Fibroblast of the aortic adventitia (primary cell): ENCODE data around the gene P2RX7. TPM values are rescaled to one million over a fixed set of nuclear protein-coding genes. Genes with fewer than 3 reads are reported as not detected.
A peak's percentile ranks its signal among the peaks of the same experiment; 100 is the strongest.
"Not testable (repeated sequence)": the region's sequence is repeated elsewhere in the genome, so short reads cannot be mapped to it uniquely, and the experiment has no call there.

Experiments
- DNase-seq: peaks from one replicate; pipeline ENCODE4 v3.0.0-alpha.2; 2010; ENCODE audit warnings: low read depth
- H3K4me3 ChIP-seq: 2 replicates; pipeline ENCODE4 v1.5.1; 2011; ENCODE audit warnings: low read depth, mild to moderate bottlenecking, control low read depth, low read length, moderate library complexity
- CTCF ChIP-seq: IDR thresholded peaks from 2 replicates; pipeline ENCODE4 v1.5.1; 2011; ENCODE audit warnings: mild to moderate bottlenecking, low read length, control low read depth, inconsistent platforms; ENCODE audit not compliant: insufficient read depth
- total RNA-seq: library from RNA; depleted of rRNA; stranded (reverse); fragments of >200 nt; gene quantifications from 2 replicates; pipeline ENCODE4 v1.2.3, GENCODE V29; 2012; ENCODE audit warnings: low replicate concordance

The P2RX7 gene
- total RNA-seq, 1 donor, result 0.18 TPM

- no peak for TF ChIP-seq CTCF
- no peak for DNase-seq
- H3K4me3 ChIP-seq, result no peak overlapping the region
These were observed 93.7 kb downstream of the P2RX7 start for GRCh38 chr12:121226399-121226798.

DNA sequence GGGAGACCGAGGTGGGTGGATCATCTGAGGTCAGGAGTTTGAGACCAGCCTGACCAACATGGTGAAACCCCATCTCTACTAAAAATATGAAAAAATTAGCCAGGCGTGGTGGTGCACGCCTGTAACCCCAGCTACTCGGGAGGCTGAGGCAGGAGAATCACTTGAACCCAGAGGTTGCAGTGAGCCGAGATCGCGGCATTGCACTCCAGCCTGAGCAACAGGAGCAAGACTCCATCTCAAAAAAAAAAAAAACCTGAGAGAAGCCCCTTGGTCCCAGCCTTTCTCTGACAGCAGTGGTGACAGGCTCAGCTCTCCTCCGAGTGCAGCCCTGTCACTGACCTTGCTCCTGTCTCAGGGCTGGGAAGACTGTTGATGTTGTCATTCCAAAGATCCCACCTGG, 94.2 kb downstream of the P2RX7 start:
- DNase-seq, H3K4me3 ChIP-seq: not testable (repeated sequence)

- no peak for DNase-seq
- H3K4me3 ChIP-seq, result no peak overlapping the region
- TF ChIP-seq CTCF, result no peak
These were observed 94.6 kb downstream of the P2RX7 start for GRCh38 chr12:121227294-121227693.

DNA sequence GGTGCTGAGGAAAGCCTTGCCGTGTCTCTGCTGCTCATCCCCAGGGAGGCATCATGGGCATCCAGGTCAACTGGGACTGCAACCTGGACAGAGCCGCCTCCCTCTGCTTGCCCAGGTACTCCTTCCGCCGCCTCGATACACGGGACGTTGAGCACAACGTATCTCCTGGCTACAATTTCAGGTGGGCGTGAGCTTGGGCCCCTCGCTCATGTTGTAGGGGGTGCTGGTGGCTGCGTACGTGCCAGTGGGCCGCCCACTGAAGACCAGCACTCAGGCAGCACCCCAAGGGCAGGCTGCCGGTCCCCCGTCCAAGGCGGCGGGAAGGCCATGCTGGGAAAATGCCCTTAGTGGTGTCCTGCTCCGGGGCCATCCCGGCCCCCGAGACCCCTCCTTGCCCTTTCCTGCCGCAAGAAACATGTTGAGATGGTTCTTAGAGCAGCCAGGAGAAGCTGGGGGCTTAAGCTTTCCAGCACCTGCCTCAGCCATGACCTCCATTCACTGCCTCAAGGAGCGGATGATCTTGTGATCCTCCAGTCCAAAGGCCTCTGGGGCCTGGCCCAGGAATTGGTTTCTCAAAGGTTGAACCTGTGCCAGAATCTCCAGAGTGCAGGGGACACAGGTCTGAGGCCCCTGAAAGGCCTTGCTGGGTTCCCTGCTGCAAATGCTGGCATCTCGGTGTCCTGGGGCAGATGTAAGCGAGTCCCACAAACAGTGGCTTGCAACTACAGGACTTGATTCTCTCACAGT, 96.4 kb downstream of the P2RX7 start:
- DNase-seq, result no peak
- H3K4me3 ChIP-seq, result no peak overlapping the region
- TF ChIP-seq CTCF, result no peak

DNA sequence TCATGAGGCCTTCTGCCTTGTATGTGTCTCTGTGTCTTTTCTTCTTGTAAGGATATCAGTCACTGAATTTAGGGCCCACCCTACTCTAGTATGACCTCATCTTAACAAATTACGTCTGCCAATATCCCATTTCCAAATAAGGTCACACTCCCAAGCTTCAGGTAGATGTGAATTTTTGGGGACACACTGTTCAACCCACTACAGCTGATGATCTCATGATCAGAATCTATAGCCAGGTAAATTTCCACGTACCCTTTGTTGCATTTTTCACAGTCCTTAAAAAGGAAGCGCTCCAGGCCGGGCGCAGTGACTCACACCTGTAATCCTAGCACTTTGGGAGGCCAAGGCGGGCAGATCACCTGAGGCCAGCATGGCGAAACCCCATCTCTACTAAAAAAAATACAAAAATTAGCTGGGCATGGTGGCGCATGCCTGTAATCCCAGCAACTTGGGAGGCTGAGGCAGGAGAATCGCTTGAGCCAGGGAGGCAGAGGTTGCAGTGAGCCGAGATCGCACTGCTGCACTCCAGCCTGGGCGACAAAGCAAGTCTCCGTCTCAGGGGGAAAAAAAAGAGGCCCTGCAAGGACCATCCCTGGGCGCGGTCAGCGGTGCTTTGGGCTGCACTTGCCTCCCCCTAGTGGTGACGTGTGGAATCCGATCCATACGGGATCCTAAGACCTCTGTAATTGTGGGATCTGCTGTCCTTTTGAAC, 97.3 kb downstream of the P2RX7 start:
- DNase-seq, result peak; percentile 76
- peak; percentile 92 for TF ChIP-seq CTCF

GRCh38 chr12:121230538-121230907, 97.8 kb downstream of the P2RX7 start:
- no peak overlapping the region for H3K4me3 ChIP-seq
- no peak for TF ChIP-seq CTCF
- DNase-seq, result no peak

More for the DNA sequence above, 97.3 kb downstream of the P2RX7 start:
- not testable (repeated sequence) for H3K4me3 ChIP-seq

DNA sequence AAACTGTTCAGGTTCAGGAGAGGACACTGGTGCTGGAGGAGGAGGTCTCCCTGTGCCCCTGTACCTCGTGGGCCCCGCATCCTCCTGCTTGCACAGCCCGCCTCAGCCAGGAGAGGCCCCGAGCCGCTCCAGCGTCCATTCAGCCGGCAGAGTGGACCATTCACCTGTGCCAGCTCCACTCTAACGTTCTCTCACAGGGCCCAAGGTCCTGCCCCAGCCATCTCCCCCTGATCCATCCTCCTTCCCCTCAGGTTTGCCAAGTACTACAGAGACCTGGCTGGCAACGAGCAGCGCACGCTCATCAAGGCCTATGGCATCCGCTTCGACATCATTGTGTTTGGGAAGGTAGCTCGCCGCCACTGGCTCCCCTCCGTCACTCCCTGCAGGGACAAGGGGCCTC, 99.5 kb downstream of the P2RX7 start:
- TF ChIP-seq CTCF, result no peak
- H3K4me3 ChIP-seq, result no peak overlapping the region
- DNase-seq, result no peak
